HG03571 (cell line): ENCODE measurements around the gene PVALEF.
"Not testable (repeated sequence)": the region's sequence is repeated elsewhere in the genome, so short reads cannot be mapped to it uniquely, and the experiment has no call there.

Experiments used
- ATAC-seq: cut with Tn5 transposase; IDR thresholded peaks from one replicate; pipeline ENCODE4 v1.9.1; 2021; ENCODE audit not compliant: unreplicated experiment

PVALEF gene

GRCh38 chr17:81143200-81143527 is 22.1 kb upstream of the PVALEF start:
- ATAC-seq: no peak

- no peak for ATAC-seq
Observed at GRCh38 chr17:81143717-81144422, 21.4 kb upstream of the PVALEF start.

GRCh38 chr17:81144423-81144781 is 20.9 kb upstream of the PVALEF start:
- ATAC-seq: no peak

GRCh38 chr17:81146208-81146607 is 19.1 kb upstream of the PVALEF start:
- not testable (repeated sequence) for ATAC-seq

- ATAC-seq: no peak
Observed at GRCh38 chr17:81147701-81148100, 17.6 kb upstream of the PVALEF start.

- no peak for ATAC-seq
Observed at GRCh38 chr17:81148571-81148970, 16.7 kb upstream of the PVALEF start.

- no peak for ATAC-seq
Observed at GRCh38 chr17:81148986-81149533, 16.2 kb upstream of the PVALEF start.

- ATAC-seq: no peak
Observed at GRCh38 chr17:81150377-81151077, 14.8 kb upstream of the PVALEF start.

- ATAC-seq: no peak
Observed at GRCh38 chr17:81151278-81151677, 14.0 kb upstream of the PVALEF start.

GRCh38 chr17:81152288-81152828 is 12.9 kb upstream of the PVALEF start:
- no peak for ATAC-seq

GRCh38 chr17:81153340-81153803 is 11.9 kb upstream of the PVALEF start:
- no peak for ATAC-seq

- not testable (repeated sequence) for ATAC-seq
Observed at GRCh38 chr17:81154016-81154415, 11.3 kb upstream of the PVALEF start.

GRCh38 chr17:81154961-81155360 is 10.3 kb upstream of the PVALEF start:
- ATAC-seq: no peak

- no peak for ATAC-seq
Observed at GRCh38 chr17:81156866-81157805, 8.2 kb upstream of the PVALEF start.

- no peak for ATAC-seq
Observed at GRCh38 chr17:81157848-81158687, 7.2 kb upstream of the PVALEF start.

- ATAC-seq: no peak
Observed at GRCh38 chr17:81158688-81159590, 6.4 kb upstream of the PVALEF start.

GRCh38 chr17:81159611-81160265 is 5.6 kb upstream of the PVALEF start:
- no peak for ATAC-seq

- no peak for ATAC-seq
Observed at GRCh38 chr17:81160306-81160705, 5.0 kb upstream of the PVALEF start.
